Glomerular visceral epithelial cell (primary cell): Measurements from ENCODE around the gene ABI1.

ENCODE experiments used
- DNase-seq: peaks from one replicate; pipeline ENCODE4 v3.0.0-alpha.2; 2016; ENCODE audit errors: extremely low spot score

ABI1 gene

GRCh38 chr10:26855186-26855585, 5.6 kb downstream of the ABI1 start:
- DNase-seq: no peak

GRCh38 chr10:26854524-26854923, 6.2 kb downstream of the ABI1 start:
- DNase-seq: no peak

GRCh38 chr10:26844396-26844975, 16.3 kb downstream of the ABI1 start:
- DNase-seq: no peak

GRCh38 chr10:26843736-26844135, 17.0 kb downstream of the ABI1 start:
- no peak for DNase-seq

GRCh38 chr10:26841733-26842317, 18.9 kb downstream of the ABI1 start:
- no peak for DNase-seq

- DNase-seq: no peak
Measured at GRCh38 chr10:26840938-26841732, 19.6 kb downstream of the ABI1 start.

GRCh38 chr10:26839966-26840627, 20.7 kb downstream of the ABI1 start:
- no peak for DNase-seq

- no peak for DNase-seq
Measured at GRCh38 chr10:26837139-26837538, 23.6 kb downstream of the ABI1 start.

GRCh38 chr10:26835025-26835424, 25.7 kb downstream of the ABI1 start:
- no peak for DNase-seq

- no peak for DNase-seq
Measured at GRCh38 chr10:26832960-26833359, 27.8 kb downstream of the ABI1 start.

GRCh38 chr10:26831936-26832335, 28.8 kb downstream of the ABI1 start:
- no peak for DNase-seq

- no peak for DNase-seq
Measured at GRCh38 chr10:26829810-26830515, 30.8 kb downstream of the ABI1 start.

GRCh38 chr10:26824015-26824690, 36.6 kb downstream of the ABI1 start:
- DNase-seq: no peak

GRCh38 chr10:26821699-26822570, 38.8 kb downstream of the ABI1 start:
- no peak for DNase-seq

GRCh38 chr10:26815500-26815899, 45.3 kb downstream of the ABI1 start:
- DNase-seq: no peak

GRCh38 chr10:26810435-26811026, 50.2 kb downstream of the ABI1 start:
- DNase-seq: no peak

- no peak for DNase-seq
Measured at GRCh38 chr10:26809973-26810372, 50.8 kb downstream of the ABI1 start.

- no peak for DNase-seq
Measured at GRCh38 chr10:26807532-26807931, 53.2 kb downstream of the ABI1 start.

GRCh38 chr10:26806557-26806956, 54.2 kb downstream of the ABI1 start:
- no peak for DNase-seq
